ENCODE results near the gene COL18A1. TPM values are rescaled to one million over a fixed set of nuclear protein-coding genes. Genes with fewer than 3 reads are reported as not detected.

The COL18A1 gene
- total RNA-seq, 4 donors from 2014 or later, result 124 to 224 (median 173) TPM

- 43 to 44% methylated on average over 7 to 9 of the region's 9 CpGs for WGBS, 2 donors
- Histone ChIP-seq H3K27ac (no peak overlapping the region), H3K36me3 (peaks cover 0 to 62% (median 0%) of the 10 kb centered on the region in 3 donors), H3K4me3 (no peak overlapping the region), H3K4me1 (no peaks in the 10 kb centered on the region), H3K27me3 (no peaks in the 10 kb centered on the region), H3K9me3 (no peaks in the 10 kb centered on the region)
- DNase-seq (ENCODE audit: low spot score in 2 of 2), result no peak
- TF ChIP-seq EP300 (IDR thresholded peaks at IDR 0.05) (no peak), CTCF (IDR thresholded peaks at IDR 0.05) (no peak), POLR2A (IDR thresholded peaks at IDR 0.05) (no peak)
Observed at GRCh38 chr21:45489722-45489982, 84.7 kb downstream of the COL18A1 start.

- no peaks in the 10 kb centered on the region for H3K4me1 ChIP-seq
- 74 to 81% methylated on average over 19 to 22 of the region's 29 CpGs for WGBS, 2 donors
- H3K36me3 ChIP-seq, result peaks cover 0 to 67% (median 0%) of the 10 kb centered on the region in 3 donors
- no peak for DNase-seq (ENCODE audit: low spot score in 2 of 2)
- TF ChIP-seq POLR2A (IDR thresholded peaks at IDR 0.05), result no peak
- no peak for TF ChIP-seq EP300 (IDR thresholded peaks at IDR 0.05)
- no peak for TF ChIP-seq CTCF (IDR thresholded peaks at IDR 0.05)
- H3K27me3 ChIP-seq, result no peaks in the 10 kb centered on the region
- no peak overlapping the region for H3K4me3 ChIP-seq
- peak overlapping the region in 1 of 4 donors; percentile 11 for H3K27ac ChIP-seq
- H3K9me3 ChIP-seq, result no peaks in the 10 kb centered on the region
Observed at GRCh38 chr21:45490049-45490731, 85.2 kb downstream of the COL18A1 start.

GRCh38 chr21:45491056-45491455 lies 86.1 kb downstream of the COL18A1 start:
- Histone ChIP-seq H3K4me1 (no peaks in the 10 kb centered on the region), H3K27me3 (no peaks in the 10 kb centered on the region), H3K4me3 (no peak overlapping the region), H3K27ac (no peak overlapping the region), H3K9me3 (no peaks in the 10 kb centered on the region), H3K36me3 (peaks cover 0 to 76% (median 0%) of the 10 kb centered on the region in 3 donors)
- no peak for TF ChIP-seq EP300 (IDR thresholded peaks at IDR 0.05)
- 97% methylated on average over 5 of the region's 20 CpGs; no CpG with 5 or more reads in 1 of the 2 donors for WGBS, 2 donors
- DNase-seq (ENCODE audit: low spot score in 2 of 2), result no peak

DNA sequence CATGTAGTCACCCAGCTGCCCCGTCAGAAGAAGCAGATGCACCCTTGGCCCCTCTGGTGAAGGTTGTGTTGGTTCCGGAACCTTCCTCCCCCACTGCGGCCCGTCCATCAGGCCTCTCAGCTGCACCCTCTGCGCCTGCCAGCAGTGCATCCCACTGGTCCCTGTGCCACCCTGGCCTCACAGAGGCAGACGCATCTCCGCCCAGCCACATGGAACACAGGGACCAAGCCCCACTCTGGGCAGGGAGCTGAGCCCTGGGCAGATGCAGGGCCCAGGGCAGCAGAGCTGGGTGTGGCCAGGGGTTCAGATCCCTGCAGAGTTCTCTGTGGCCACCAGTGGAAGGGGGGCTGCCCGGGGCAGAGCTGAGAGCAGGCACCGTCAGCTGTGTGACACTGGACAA lies 86.7 kb downstream of the COL18A1 start:
- TF ChIP-seq POLR2A (IDR thresholded peaks at IDR 0.05) (no peak), CTCF (IDR thresholded peaks at IDR 0.05) (no peak), EP300 (IDR thresholded peaks at IDR 0.05) (no peak)
- 88 to 99% methylated on average over 8 to 9 of the region's 9 CpGs for WGBS, 2 donors
- Histone ChIP-seq H3K4me1 (no peaks in the 10 kb centered on the region), H3K9me3 (no peaks in the 10 kb centered on the region), H3K36me3 (peaks cover 0 to 79% (median 0%) of the 10 kb centered on the region in 3 donors), H3K4me3 (no peak overlapping the region), H3K27me3 (no peaks in the 10 kb centered on the region), H3K27ac (no peak overlapping the region)
- DNase-seq (ENCODE audit: low spot score in 2 of 2), result no peak

DNA sequence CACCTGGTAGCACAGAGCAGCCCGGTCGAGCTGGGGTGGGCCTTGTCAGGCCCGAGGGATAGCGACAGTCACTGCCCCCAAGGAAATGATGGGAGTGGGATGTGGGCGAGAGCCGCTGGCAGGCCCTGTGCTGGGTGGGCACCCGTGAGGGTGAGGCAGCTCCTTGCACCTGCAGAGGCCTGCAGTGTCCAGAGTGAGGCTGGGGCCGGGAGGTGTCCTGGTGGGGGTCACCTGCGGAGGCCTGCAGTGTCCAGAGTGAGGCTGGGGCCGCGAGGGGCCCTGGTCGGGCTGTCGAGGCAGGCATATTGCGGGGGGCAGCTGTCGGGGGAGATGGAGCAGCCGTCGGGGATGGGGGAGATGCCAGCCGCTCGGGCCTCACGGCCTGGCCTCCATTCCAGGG lies 87.8 kb downstream of the COL18A1 start:
- no peak for TF ChIP-seq EP300 (IDR thresholded peaks at IDR 0.05)
- no peak for TF ChIP-seq CTCF (IDR thresholded peaks at IDR 0.05)
- TF ChIP-seq POLR2A (IDR thresholded peaks at IDR 0.05), result no peak
- no peaks in the 10 kb centered on the region for H3K27me3 ChIP-seq
- peaks cover 0 to 79% (median 0%) of the 10 kb centered on the region in 3 donors for H3K36me3 ChIP-seq
- WGBS, 2 donors, result 89 to 90% methylated on average over 18 to 20 of the region's 20 CpGs
- H3K4me1 ChIP-seq, result no peaks in the 10 kb centered on the region
- no peak overlapping the region for H3K27ac ChIP-seq
- no peak overlapping the region for H3K4me3 ChIP-seq
- DNase-seq (ENCODE audit: low spot score in 2 of 2), result no peak
- H3K9me3 ChIP-seq, result no peaks in the 10 kb centered on the region
